Liver (tissue), 9 donors: ENCODE measurements around the gene PTPN4. TPM values are rescaled to one million over a fixed set of nuclear protein-coding genes. Genes with fewer than 3 reads are reported as not detected.
A peak's percentile ranks its signal among the peaks of the same experiment; 100 is the strongest.

Experiments
- DNase-seq: peaks from one replicate; pipeline ENCODE4 v3.0.0-alpha.2; 2017; ENCODE audit warnings: low spot score
- H3K27ac ChIP-seq, 2 donors: one replicate each; pipeline ENCODE4 v1.7.0; 2013; ENCODE audit warnings: inconsistent platforms in 2 of 2, low read length in 2 of 2, control low read depth in 1 of 2, low read depth in 1 of 2, mild to moderate bottlenecking in 1 of 2
- H3K27me3 ChIP-seq, 4 donors: one replicate each; pipeline versions ENCODE4 v1.6.1 to v1.7.0; 2013; ENCODE audit warnings: low read length in 3 of 4, inconsistent platforms in 1 of 4, mild to moderate bottlenecking in 1 of 4, moderate library complexity in 1 of 4; ENCODE audit not compliant: control insufficient read depth in 4 of 4, insufficient read depth in 4 of 4
- H3K36me3 ChIP-seq, 4 donors: one replicate each; pipeline versions ENCODE4 v1.6.1 to v1.7.0; 2013; ENCODE audit warnings: low read length in 3 of 4, mild to moderate bottlenecking in 3 of 4, low read depth in 1 of 4, moderate library complexity in 1 of 4; ENCODE audit not compliant: control insufficient read depth in 4 of 4, insufficient read depth in 3 of 4
- H3K4me1 ChIP-seq, 4 donors: one replicate each; pipeline versions ENCODE4 v1.6.1 to v1.7.0; 2013; ENCODE audit warnings: low read length in 3 of 4, mild to moderate bottlenecking in 3 of 4, moderate library complexity in 1 of 4; ENCODE audit not compliant: control insufficient read depth in 4 of 4, insufficient read depth in 4 of 4
- H3K4me3 ChIP-seq, 3 donors: one replicate each; pipeline versions ENCODE4 v1.6.1 to v1.7.0; 2013; ENCODE audit warnings: low read length in 3 of 3, control low read depth in 1 of 3, low read depth in 1 of 3, mild to moderate bottlenecking in 1 of 3
- H3K9ac ChIP-seq, 2 donors: one replicate each; pipeline ENCODE4 v1.7.0; 2013; ENCODE audit warnings: low read length in 2 of 2, mild to moderate bottlenecking in 2 of 2, moderate library complexity in 2 of 2, control low read depth in 1 of 2, low read depth in 1 of 2
- H3K9me3 ChIP-seq, 4 donors: one replicate each; pipeline versions ENCODE4 v1.6.1 to v1.7.0; 2013; ENCODE audit warnings: low read length in 3 of 4; ENCODE audit not compliant: control insufficient read depth in 4 of 4
- ATF3 ChIP-seq: IDR thresholded peaks from 2 replicates; pipeline ENCODE4 v1.6.1; 2016; ENCODE audit warnings: antibody characterized with exemption
- CTCF ChIP-seq: fragments of 150-350 bp; IDR thresholded peaks from 2 replicates; pipeline ENCODE4 v1.5.1; 2017; ENCODE audit warnings: improper control_type of control experiment, low read depth, low read length; ENCODE audit not compliant: missing input control
- EGR1 ChIP-seq, 2 donors: IDR thresholded peaks; 2 replicates each; pipeline ENCODE4 v1.6.1; 2016 to 2018; ENCODE audit warnings: antibody characterized with exemption in 2 of 2, low read depth in 2 of 2
- FOXA1 ChIP-seq: IDR thresholded peaks from 2 replicates; pipeline ENCODE4 v1.6.1; 2016; ENCODE audit warnings: antibody characterized with exemption
- JUND ChIP-seq, 2 donors: IDR thresholded peaks; 2 replicates each; pipeline ENCODE4 v1.6.1; 2016; ENCODE audit warnings: antibody characterized with exemption in 2 of 2
- REST ChIP-seq: IDR thresholded peaks from 2 replicates; pipeline ENCODE4 v1.6.1; 2016; ENCODE audit warnings: antibody characterized with exemption, mild to moderate bottlenecking
- RXRA ChIP-seq, 2 donors: IDR thresholded peaks; 2 replicates each; pipeline ENCODE4 v1.6.1; 2017 to 2018; ENCODE audit warnings: antibody characterized with exemption in 2 of 2, mild to moderate bottlenecking in 1 of 2
- YY1 ChIP-seq: IDR thresholded peaks from 2 replicates; pipeline ENCODE4 v1.6.1; 2016; ENCODE audit warnings: antibody characterized with exemption, mild to moderate bottlenecking
- ZBTB33 ChIP-seq: IDR thresholded peaks from 2 replicates; pipeline ENCODE4 v1.6.1; 2016; ENCODE audit warnings: antibody characterized with exemption
- WGBS: extraction: QIAGEN DNeasy Blood & Tissue Kit; methylation state at CpG from one replicate; pipeline ENCODE4 v1.1.7; 2013; 5-methylcytosine and 5-hydroxymethylcytosine counted together
- polyA plus RNA-seq, 2 donors: library from polyadenylated mRNA; stranded (reverse) in 1 of 2; unstranded in 1 of 2; fragments of 200-250 nt in 1 of 2; fragments of >200 nt in 1 of 2; fragmentation: Nextera tagmentation in 1 of 2; extraction: Ambion mirVana in 1 of 2; gene quantifications; one replicate each; pipeline versions ENCODE4 v1.2.1 to v1.2.3, GENCODE V29; 2013 to 2015
- total RNA-seq, 2 donors: library from RNA; depleted of rRNA; stranded (reverse); fragments of >200 nt; gene quantifications; one replicate each; pipeline ENCODE4 v1.2.3, GENCODE V29; 2014
- donor health status: healthy.
- donor health status: healthy.
- donor health status: healthy.
- donor health status: healthy.
- donor health status: healthy.

The PTPN4 gene
- total and polyA plus RNA-seq, 4 donors: 4.2 to 34.6 (median 9.5) TPM

GRCh38 chr2:120026890-120027289 is 267.2 kb downstream of the PTPN4 start:
- TF ChIP-seq CTCF: peak; percentile 9
- no peak for TF ChIP-seq REST
- WGBS: 97% methylated on average over 2 of the region's 2 CpGs
- no peak overlapping the region for H3K4me3 ChIP-seq
- no peak overlapping the region for H3K27ac ChIP-seq
- peaks cover 0 to 4% (median under 1%) of the 10 kb centered on the region in 4 donors for H3K4me1 ChIP-seq
- H3K9me3 ChIP-seq: no peaks in the 10 kb centered on the region
- H3K9ac ChIP-seq: no peak overlapping the region
- no peaks in the 10 kb centered on the region for H3K36me3 ChIP-seq
- DNase-seq: no peak
- no peaks in the 10 kb centered on the region for H3K27me3 ChIP-seq

- Histone ChIP-seq H3K9me3 (no peaks in the 10 kb centered on the region), H3K4me3 (no peak overlapping the region), H3K27ac (no peak overlapping the region), H3K9ac (no peak overlapping the region), H3K27me3 (no peaks in the 10 kb centered on the region), H3K4me1 (peaks cover 0 to 6% (median 3%) of the 10 kb centered on the region in 4 donors), H3K36me3 (no peaks in the 10 kb centered on the region)
- DNase-seq: no peak
- WGBS: 90% methylated on average over 5 of the region's 5 CpGs
- TF ChIP-seq ZBTB33 (no peak), EGR1 (IDR thresholded peaks at IDR 0.05; ENCODE audit: low read depth in 2 of 2) (no peak), YY1 (no peak), JUND (IDR thresholded peaks at IDR 0.05) (no peak), RXRA (IDR thresholded peaks at IDR 0.05) (no peak), ATF3 (no peak), FOXA1 (no peak)
These were observed 269.1 kb downstream of the PTPN4 start for GRCh38 chr2:120028795-120029194.
